HEK293 (cell line): ENCODE data around the gene AJUBA.

Source experiments
- BCL6B ChIP-seq: fragments of 450-650 bp; formaldehyde crosslinking; IDR thresholded peaks from 2 replicates; pipeline ENCODE4 v1.5.1; 2017; ENCODE audit warnings: missing biosample characterization, missing genetic modification characterization
- GLI2 ChIP-seq: fragments of 450-650 bp; formaldehyde crosslinking; IDR thresholded peaks from 2 replicates; pipeline ENCODE4; 2017; ENCODE audit warnings: missing biosample characterization, missing genetic modification characterization, low read depth, borderline replicate concordance
- HOXD13 ChIP-seq: sonication (generic); formaldehyde crosslinking; IDR thresholded peaks from 2 replicates; pipeline ENCODE4 v1.8.0; 2022; ENCODE audit warnings: missing genetic modification reagents, borderline replicate concordance
- TSHZ1 ChIP-seq: fragments of 450-650 bp; formaldehyde crosslinking; IDR thresholded peaks from 2 replicates; pipeline ENCODE4 v1.5.1; 2016; ENCODE audit warnings: missing biosample characterization, missing genetic modification characterization, borderline replicate concordance
- YY1 ChIP-seq: fragments of 450-650 bp; formaldehyde crosslinking; IDR thresholded peaks from 2 replicates; pipeline ENCODE4 v1.5.1; 2018; ENCODE audit warnings: missing biosample characterization, missing genetic modification characterization
- ZBTB48 ChIP-seq: fragments of 450-650 bp; formaldehyde crosslinking; IDR thresholded peaks from 2 replicates; pipeline ENCODE4 v1.5.1; 2016; ENCODE audit warnings: missing biosample characterization, missing genetic modification characterization
- ZEB2 ChIP-seq: fragments of 450-650 bp; formaldehyde crosslinking; IDR thresholded peaks from 2 replicates; pipeline ENCODE4 v1.5.1; 2016; ENCODE audit warnings: missing biosample characterization, missing genetic modification characterization
- ZNF138 ChIP-seq: fragments of 450-650 bp; formaldehyde crosslinking; IDR thresholded peaks from 2 replicates; pipeline ENCODE4 v1.5.1; 2016; ENCODE audit warnings: missing biosample characterization, missing genetic modification characterization, borderline replicate concordance
- ZNF148 ChIP-seq: fragments of 450-650 bp; formaldehyde crosslinking; IDR thresholded peaks from 2 replicates; pipeline ENCODE4 v1.5.0; 2017; ENCODE audit warnings: missing biosample characterization, missing genetic modification characterization, borderline replicate concordance
- ZNF16 ChIP-seq: fragments of 450-650 bp; formaldehyde crosslinking; IDR thresholded peaks from 2 replicates; pipeline ENCODE4 v1.5.1; 2016; ENCODE audit warnings: low read depth, missing biosample characterization, missing genetic modification characterization
- ZNF184 ChIP-seq: fragments of 450-650 bp; IDR thresholded peaks from 2 replicates; pipeline ENCODE4 v1.5.1; 2018; ENCODE audit warnings: missing biosample characterization, mild to moderate bottlenecking, missing genetic modification characterization
- ZNF2 ChIP-seq: fragments of 450-650 bp; formaldehyde crosslinking; IDR thresholded peaks from 2 replicates; pipeline ENCODE4 v1.5.1; 2016; ENCODE audit warnings: missing biosample characterization, missing genetic modification characterization
- ZNF202 ChIP-seq: fragments of 450-650 bp; formaldehyde crosslinking; IDR thresholded peaks from 2 replicates; pipeline ENCODE4 v1.5.1; 2016; ENCODE audit warnings: missing biosample characterization, missing genetic modification characterization, borderline replicate concordance
- ZNF248 ChIP-seq: fragments of 450-650 bp; formaldehyde crosslinking; IDR thresholded peaks from 2 replicates; pipeline ENCODE4 v1.5.1; 2017; ENCODE audit warnings: missing biosample characterization, missing genetic modification characterization
- ZNF26 ChIP-seq: fragments of 450-650 bp; formaldehyde crosslinking; IDR thresholded peaks from 2 replicates; pipeline ENCODE4 v1.5.1; 2016; ENCODE audit warnings: missing biosample characterization, missing genetic modification characterization
- ZNF302 ChIP-seq: fragments of 450-650 bp; formaldehyde crosslinking; IDR thresholded peaks from 2 replicates; pipeline ENCODE4 v1.5.1; 2016; ENCODE audit warnings: missing biosample characterization, missing genetic modification characterization, low read depth
- ZNF366 ChIP-seq: fragments of 450-650 bp; formaldehyde crosslinking; conservative IDR thresholded peaks from 2 replicates; pipeline ENCODE4 v1.5.1; 2016; ENCODE audit warnings: missing biosample characterization, missing genetic modification characterization
- ZNF416 ChIP-seq: fragments of 450-650 bp; formaldehyde crosslinking; IDR thresholded peaks from 2 replicates; pipeline ENCODE4 v1.5.1; 2016; ENCODE audit warnings: missing biosample characterization, missing genetic modification characterization
- ZNF518A ChIP-seq: fragments of 450-650 bp; formaldehyde crosslinking; conservative IDR thresholded peaks from 2 replicates; pipeline ENCODE4 v1.5.1; 2016; ENCODE audit warnings: low read depth, missing biosample characterization, missing genetic modification characterization
- ZNF560 ChIP-seq: fragments of 450-650 bp; formaldehyde crosslinking; IDR thresholded peaks from 2 replicates; pipeline ENCODE4 v1.5.1; 2017; ENCODE audit warnings: missing biosample characterization, missing genetic modification characterization, borderline replicate concordance
- ZNF623 ChIP-seq: fragments of 450-650 bp; formaldehyde crosslinking; IDR thresholded peaks from 2 replicates; pipeline ENCODE4 v1.5.1; 2016; ENCODE audit warnings: missing biosample characterization, missing genetic modification characterization
- ZNF654 ChIP-seq: fragments of 450-650 bp; formaldehyde crosslinking; IDR thresholded peaks from 2 replicates; pipeline ENCODE4 v1.5.1; 2016; ENCODE audit warnings: low read depth, missing biosample characterization, missing genetic modification characterization
- ZNF707 ChIP-seq: fragments of 450-650 bp; formaldehyde crosslinking; IDR thresholded peaks from 2 replicates; pipeline ENCODE4 v1.5.1; 2016; ENCODE audit warnings: missing biosample characterization, missing genetic modification characterization
- ZSCAN30 ChIP-seq: fragments of 450-650 bp; IDR thresholded peaks from 2 replicates; pipeline ENCODE4 v1.5.1; 2018; ENCODE audit warnings: missing biosample characterization, mild to moderate bottlenecking, missing genetic modification characterization, moderate library complexity

Gene AJUBA

GRCh38 chr14:22929104-22929960 is 53.0 kb downstream of the AJUBA start, which contains the start of gene PRMT5 (continued):
- TF ChIP-seq ZNF148 (tag by site-specific recombination) (no peak; the same call in 1 of the 2 replicates), ZNF707 (no peak), ZNF518A (tag by site-specific recombination) (no peak), ZNF26 (no peak), ZNF138 (no peak), ZNF248 (tag by site-specific recombination) (no peak), ZNF560 (tag by site-specific recombination) (no peak), ZNF16 (tag by site-specific recombination) (no peak), ZNF623 (peak; percentile 27; the same call in 1 of the 2 replicates), BCL6B (tag by site-specific recombination) (no peak), ZNF416 (tag by site-specific recombination) (no peak), ZSCAN30 (tag by site-specific recombination) (peak; percentile 84), ZNF202 (tag by site-specific recombination) (no peak), ZNF184 (tag by site-specific recombination) (peak; percentile 78), ZNF654 (no peak), GLI2 (tag by site-specific recombination) (no peak), ZNF302 (tag by site-specific recombination) (no peak), ZBTB48 (tag by site-specific recombination) (peak; percentile 50), YY1 (tag by site-specific recombination) (peak; percentile 95), ZEB2 (peak; percentile 64), TSHZ1 (tag by site-specific recombination) (no peak), ZNF2 (tag by site-specific recombination) (peak; percentile 71; the same call in 1 of the 2 replicates), ZNF366 (tag by site-specific recombination) (no peak), HOXD13 (no peak)
